GM03348 (cell line): Measurements from ENCODE around the gene TRDMT1.
"Not testable (repeated sequence)": the region's sequence is repeated elsewhere in the genome, so short reads cannot be mapped to it uniquely, and the experiment has no call there.

Source experiments
- DNase-seq: peaks from one replicate; pipeline ENCODE4 v3.0.0; 2012; ENCODE audit warnings: low spot score

The TRDMT1 gene

GRCh38 chr10:17129741-17130140 is 71.7 kb downstream of the TRDMT1 start, which contains the start of gene CUBN:
TSS of gene CUBN (minus strand) at chr10:17129811. CDS start at chr10:17129765, 46 bp downstream.
- DNase-seq, result no peak

- no peak for DNase-seq
Measured at GRCh38 chr10:17128261-17128660, 73.2 kb downstream of the TRDMT1 start.

- DNase-seq, result no peak
Measured at GRCh38 chr10:17126327-17126726, 75.1 kb downstream of the TRDMT1 start.

- DNase-seq, result no peak
Measured at GRCh38 chr10:17125206-17125893, 76.1 kb downstream of the TRDMT1 start.

GRCh38 chr10:17123961-17124360 is 77.5 kb downstream of the TRDMT1 start:
- DNase-seq, result no peak

- peak; percentile 36 for DNase-seq
Measured at GRCh38 chr10:17122726-17123661, 78.5 kb downstream of the TRDMT1 start.

GRCh38 chr10:17122052-17122451 is 79.4 kb downstream of the TRDMT1 start:
- DNase-seq, result no peak

GRCh38 chr10:17120694-17121093 is 80.8 kb downstream of the TRDMT1 start:
- DNase-seq, result no peak

- DNase-seq, result no peak
Measured at GRCh38 chr10:17119845-17120244, 81.6 kb downstream of the TRDMT1 start.

GRCh38 chr10:17116193-17116592 is 85.3 kb downstream of the TRDMT1 start:
- DNase-seq, result no peak

- peak; percentile 31 for DNase-seq
Measured at GRCh38 chr10:17115683-17116082, 85.8 kb downstream of the TRDMT1 start.

GRCh38 chr10:17114878-17115444 is 86.5 kb downstream of the TRDMT1 start:
- not testable (repeated sequence) for DNase-seq

GRCh38 chr10:17113889-17114540 is 87.5 kb downstream of the TRDMT1 start:
- DNase-seq, result peak; percentile 51

- DNase-seq, result no peak
Measured at GRCh38 chr10:17113346-17113745, 88.1 kb downstream of the TRDMT1 start.

GRCh38 chr10:17112566-17112965 is 88.9 kb downstream of the TRDMT1 start:
- no peak for DNase-seq

GRCh38 chr10:17109475-17110207 is 91.8 kb downstream of the TRDMT1 start:
- peak; percentile 71 for DNase-seq

- DNase-seq, result no peak
Measured at GRCh38 chr10:17109046-17109445, 92.4 kb downstream of the TRDMT1 start.

GRCh38 chr10:17106991-17107390 is 94.5 kb downstream of the TRDMT1 start:
- DNase-seq, result no peak

GRCh38 chr10:17101910-17102266 is 99.6 kb downstream of the TRDMT1 start:
- no peak for DNase-seq

- no peak for DNase-seq
Measured at GRCh38 chr10:17101257-17101909, 100.1 kb downstream of the TRDMT1 start.

- DNase-seq, result no peak
Measured at GRCh38 chr10:17100586-17100985, 100.9 kb downstream of the TRDMT1 start.
